Endometrium (tissue), 2 donors: ENCODE results near the gene C18orf63.
"Not testable (repeated sequence)": the region's sequence is repeated elsewhere in the genome, so short reads cannot be mapped to it uniquely, and the experiment has no call there.

ENCODE experiments used
- FAIRE-seq: peaks from 2 replicates; lab custom pipeline; 2012; peaks lifted over from hg19 to GRCh38; lab: Jason Lieb, UNC
- donor health status: control.
- donor health status: control.

C18orf63 gene

DNA sequence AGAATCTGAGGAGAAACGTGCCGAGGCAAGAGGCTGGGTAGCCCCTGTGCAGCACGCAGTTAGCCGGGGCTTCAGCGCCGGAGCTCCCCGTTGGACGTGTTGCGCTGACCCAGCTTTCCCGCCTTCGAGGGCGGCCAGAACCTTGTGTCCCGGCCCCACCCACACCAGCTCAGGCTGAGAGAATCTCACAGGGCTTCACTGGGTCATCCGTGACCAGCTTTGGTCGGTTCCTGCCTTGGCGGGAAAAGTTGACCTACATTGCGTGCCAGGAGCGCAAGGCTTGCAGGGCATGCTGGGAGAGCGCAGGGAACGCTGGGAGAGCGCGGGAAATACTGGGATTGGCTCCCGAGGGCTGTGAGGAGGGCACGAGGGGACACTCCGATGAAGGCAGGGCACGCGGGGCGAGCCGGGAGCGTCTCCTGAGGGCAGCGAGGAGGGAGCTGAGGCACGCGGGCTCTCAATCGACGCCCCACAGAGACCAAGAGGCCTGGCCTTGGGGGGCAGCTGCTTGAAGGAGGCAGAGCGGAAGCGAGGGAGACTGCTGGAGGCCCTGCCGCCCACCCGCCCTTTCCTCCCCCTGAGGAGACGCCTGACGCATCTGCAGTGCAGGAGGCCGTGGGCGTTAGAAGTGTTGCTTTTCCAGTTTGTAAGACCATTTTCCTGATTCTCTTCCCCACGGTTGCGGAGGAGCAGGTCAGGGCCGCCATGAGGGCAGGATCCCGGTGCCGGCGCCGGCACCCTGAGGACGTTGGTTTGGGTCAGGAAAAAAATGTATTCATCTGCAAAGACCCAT is at the start of gene C18orf63:
Gene C18orf63, plus strand, starts transcription at position 376 of the 793 bp plus-strand sequence. CDS start 2,027 bp downstream, outside the sequence.
- FAIRE-seq = no peak

DNA sequence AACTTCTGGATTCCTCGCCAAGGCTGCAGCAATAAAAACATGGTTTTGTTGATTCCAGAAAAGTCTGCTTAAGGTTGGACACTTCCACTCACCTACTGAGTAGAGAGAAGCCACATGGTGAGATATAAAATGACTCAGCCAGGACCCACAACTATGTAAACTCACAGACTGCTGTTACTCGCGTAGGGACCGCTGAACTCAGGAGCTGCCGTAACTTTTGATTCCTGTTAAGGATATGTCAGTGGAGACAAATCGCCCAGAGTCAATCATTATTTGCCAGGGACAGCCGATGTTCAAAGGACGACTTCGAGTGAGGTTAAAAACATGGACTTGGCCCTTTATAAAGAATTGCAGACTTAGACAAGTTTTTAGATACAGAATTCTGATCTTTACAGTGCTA is 49.5 kb upstream of the C18orf63 start:
- no peak for FAIRE-seq

DNA sequence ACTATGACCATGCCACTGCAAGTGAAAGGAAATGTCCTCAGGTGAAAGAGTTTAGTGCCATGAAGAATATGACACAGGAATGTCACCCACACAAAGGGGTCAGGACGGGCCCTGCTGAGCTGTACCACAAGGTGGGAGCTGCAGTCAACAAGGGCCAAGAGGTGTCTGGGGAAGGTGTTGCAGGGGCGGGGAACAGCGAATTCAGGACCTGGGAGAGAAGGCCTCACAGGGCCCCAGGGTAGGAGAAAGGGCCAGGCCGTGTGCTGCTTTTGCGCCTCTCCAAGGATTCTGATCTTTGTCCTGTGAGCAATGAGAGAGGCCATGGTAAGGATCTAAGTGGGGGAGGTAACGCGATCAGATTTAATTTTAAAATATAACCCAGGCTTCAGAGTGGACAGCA is 47.5 kb upstream of the C18orf63 start:
- no peak for FAIRE-seq

DNA sequence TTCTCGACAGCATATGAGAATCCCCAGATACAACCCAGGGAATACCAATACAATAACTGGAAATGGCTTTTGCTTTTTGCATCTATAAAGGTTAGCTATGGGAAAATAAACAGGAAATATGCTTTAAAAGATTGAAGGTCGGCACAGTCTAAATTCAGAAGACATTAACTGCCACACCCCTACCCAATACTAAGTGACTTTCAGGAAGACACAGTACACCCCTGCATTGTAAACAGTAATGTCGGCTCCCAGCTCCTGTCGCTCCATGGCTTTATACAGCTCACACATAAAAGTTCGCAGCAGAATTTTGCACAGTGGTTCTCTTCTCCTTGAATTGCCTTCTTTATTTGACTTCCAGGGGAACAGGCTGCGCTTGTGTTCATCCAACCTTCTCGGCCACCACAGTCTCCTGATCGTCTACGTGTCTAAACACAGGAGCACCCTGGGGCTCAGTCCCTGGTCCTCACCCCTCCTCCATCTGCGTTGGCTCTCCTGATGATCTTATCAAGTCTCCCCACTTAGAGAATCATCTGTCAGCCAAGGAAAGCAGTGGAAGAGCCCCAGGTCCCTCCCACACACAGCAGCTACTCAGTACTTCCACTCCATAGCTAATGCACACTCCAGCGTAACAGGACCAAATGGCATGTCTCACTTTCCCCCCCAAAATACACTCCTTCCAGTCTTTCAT is 46.6 kb upstream of the C18orf63 start:
- FAIRE-seq = no peak

GRCh38 chr18:74271635-74272034 is 44.0 kb upstream of the C18orf63 start:
- FAIRE-seq = no peak

- no peak for FAIRE-seq
Measured at GRCh38 chr18:74273394-74273793, 42.2 kb upstream of the C18orf63 start.

DNA sequence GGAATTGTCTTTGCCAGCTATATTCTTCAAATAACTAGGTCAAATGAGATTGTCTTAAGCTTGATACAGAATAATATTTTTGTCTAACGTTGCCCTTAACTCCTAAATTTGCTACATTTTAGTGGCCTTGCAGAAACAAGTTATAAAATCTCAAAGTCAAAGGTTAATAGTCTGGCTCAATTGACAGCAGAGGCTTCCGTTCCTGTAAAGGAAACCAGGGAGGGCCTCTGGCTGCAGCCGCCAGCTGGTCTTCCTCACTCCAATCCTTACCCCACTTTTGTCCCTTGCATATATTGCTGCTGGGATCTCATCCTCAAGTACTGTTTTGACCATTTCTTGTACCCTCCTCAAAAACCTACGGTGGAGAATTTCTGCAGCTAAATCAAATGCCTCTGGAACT is 40.9 kb upstream of the C18orf63 start:
- FAIRE-seq = no peak

- FAIRE-seq = no peak
Measured at GRCh38 chr18:74275736-74276135, 39.9 kb upstream of the C18orf63 start.

GRCh38 chr18:74276609-74277008 is 39.0 kb upstream of the C18orf63 start:
- FAIRE-seq = no peak

- no peak for FAIRE-seq
Measured at GRCh38 chr18:74277296-74277695, 38.3 kb upstream of the C18orf63 start.

DNA sequence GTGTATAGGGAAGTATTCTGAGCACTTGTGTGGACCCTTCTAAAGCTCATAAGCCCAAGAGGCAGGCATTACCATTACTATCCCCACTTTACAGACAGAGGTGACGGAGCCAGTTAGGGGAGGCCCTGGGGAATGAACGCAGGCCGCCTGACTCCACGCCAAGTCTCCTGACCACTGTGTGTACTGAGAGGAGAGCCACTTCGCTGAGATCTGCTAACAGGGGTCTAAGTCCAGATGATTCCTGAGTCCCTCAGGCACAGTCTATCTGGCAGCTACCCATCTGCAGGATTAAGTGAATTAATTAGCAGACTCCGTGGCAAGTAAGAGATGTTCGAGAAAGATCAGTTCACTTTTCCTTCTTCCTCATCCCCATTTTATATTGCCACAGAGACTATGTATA is 37.6 kb upstream of the C18orf63 start:
- FAIRE-seq = no peak

DNA sequence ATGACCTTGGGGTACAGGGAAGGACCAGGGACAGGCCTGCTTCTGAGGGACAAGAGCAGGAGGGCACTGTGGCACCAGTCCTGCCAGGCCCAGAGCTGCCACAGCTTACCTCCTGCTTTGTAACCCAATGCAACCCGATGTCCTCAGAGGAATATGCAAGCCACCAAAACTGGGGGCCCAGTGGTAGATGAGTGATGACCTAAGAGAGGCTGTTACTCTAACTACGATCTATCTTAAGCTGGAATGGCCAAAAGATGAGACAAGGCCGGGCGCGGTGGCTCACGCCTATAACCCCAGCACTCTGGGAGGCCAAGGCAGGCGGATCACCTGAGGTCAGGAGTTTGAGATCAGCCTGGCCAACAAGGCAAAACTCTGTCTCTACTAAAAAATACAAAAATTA is 36.7 kb upstream of the C18orf63 start:
- no peak for FAIRE-seq

DNA sequence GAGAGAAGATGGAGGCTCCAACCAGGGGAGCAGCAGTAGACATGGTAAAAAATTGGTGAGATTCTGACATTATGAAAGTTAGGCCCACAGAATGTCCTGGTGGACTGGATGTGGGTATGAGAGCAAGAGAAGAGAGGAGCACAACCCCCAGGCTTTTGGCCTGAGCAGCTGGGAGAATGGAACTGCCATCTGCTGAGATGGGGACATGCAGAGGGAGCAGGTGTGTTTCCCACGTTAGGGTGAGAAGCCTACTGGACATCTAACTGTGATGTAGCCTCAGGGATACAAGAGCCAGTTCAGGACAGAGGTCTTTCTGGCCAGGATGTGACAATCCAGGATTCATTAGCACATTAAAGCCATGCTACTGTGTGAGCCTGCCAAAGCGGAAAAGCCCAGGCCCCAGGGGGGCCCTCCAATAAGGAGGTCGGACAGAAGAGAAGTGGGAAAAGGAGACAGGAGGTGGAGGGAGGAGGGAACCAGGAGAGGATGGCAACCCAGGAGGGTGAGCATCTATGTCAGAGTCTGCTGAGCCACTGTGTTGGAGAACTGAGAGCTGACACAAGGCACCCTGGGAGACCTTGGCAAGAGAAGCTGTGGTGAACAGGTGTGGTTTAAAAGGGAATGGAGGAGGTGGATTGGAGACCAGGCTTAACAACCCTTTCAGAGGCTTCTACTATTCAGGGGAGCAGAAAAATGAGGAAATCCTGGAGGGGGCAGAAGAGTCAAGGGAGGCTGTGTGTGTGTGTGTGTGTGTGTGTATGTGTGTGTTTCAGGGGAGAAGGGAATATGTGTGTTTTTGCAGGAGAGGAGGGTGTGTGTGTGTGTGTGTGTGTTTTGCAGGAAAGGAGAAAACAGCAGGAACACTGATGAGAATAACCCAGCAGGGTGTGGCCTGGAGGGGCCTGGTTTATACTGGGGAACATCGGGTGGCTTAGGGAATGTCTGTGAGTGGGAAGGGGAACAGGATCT is 34.3 kb upstream of the C18orf63 start:
- no peak for FAIRE-seq

DNA sequence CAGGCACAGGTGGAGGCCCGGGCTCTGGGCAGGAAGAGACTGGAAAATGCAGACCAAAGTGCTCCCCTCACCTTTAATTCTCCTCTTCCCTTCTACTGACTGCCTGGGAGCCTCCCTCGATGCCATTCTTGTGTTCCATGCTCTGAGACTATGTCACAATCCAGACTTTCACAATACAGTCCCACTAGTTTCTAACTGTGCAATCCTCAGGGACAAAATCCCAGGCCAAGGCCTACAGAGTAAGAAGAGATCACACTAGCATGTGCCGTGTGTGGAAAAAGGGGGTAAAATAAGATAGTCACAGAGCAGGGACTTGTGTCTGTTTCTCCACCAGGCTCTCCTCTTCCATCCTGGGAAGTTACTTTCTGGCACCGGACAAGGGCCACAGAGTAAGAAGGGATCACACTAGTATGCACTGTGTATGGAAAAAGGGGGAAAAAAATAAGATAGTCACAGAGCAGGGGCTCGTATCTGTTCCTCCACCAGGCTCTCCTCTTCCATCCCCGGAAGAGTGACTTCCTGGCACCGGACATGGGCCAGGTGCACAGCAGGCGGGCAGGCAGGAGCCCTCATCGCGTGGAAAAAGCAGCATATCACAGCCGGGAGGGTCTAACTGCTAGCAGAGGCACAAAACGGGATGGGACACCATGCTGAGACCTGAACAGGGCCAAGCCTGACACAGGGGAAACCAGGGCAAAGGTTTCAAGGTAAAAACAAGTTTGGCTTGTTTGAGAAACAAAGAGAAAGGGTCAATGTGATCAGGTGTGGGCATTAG is 33.5 kb upstream of the C18orf63 start:
- no peak for FAIRE-seq

- no peak for FAIRE-seq
Measured at GRCh38 chr18:74282755-74283554, 32.7 kb upstream of the C18orf63 start.

GRCh38 chr18:74283646-74284045 is 32.0 kb upstream of the C18orf63 start:
- FAIRE-seq = no peak

DNA sequence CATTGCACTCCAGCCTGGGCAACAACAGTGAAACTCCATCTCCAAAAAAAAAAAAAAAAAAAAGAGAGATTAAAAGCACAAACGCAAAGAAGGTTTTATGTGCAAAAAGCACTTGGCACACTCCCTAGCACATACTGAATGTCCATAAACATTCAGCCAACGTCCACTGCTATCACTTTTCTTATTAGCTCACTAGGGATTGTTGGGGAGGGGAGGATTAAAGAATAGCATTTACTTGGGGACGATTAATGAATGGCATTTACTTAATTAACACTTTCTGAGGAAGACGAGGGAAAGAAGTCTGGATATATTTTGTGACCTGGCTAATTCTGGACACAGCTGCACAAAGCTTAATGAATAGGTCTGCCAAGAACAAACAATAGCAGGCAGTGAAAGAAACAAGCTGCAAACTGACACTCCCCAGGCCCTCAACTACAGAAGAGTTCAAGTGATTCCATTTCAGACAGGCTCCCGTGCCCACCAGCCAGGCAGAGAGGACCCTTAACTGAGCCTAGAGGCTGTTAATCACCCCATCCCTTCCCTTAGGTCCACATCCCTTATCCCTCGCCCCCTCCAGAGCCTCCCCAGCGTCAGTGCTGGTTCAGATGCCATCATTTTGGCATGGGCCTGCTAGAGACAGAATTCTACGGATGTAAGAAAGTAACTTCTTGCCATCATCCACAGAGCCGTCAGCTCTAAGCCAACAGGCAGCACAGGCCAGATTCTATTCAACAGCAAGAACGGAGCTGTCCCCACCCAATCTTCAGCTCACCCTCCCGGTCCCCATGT is 31.3 kb upstream of the C18orf63 start:
- FAIRE-seq = no peak

DNA sequence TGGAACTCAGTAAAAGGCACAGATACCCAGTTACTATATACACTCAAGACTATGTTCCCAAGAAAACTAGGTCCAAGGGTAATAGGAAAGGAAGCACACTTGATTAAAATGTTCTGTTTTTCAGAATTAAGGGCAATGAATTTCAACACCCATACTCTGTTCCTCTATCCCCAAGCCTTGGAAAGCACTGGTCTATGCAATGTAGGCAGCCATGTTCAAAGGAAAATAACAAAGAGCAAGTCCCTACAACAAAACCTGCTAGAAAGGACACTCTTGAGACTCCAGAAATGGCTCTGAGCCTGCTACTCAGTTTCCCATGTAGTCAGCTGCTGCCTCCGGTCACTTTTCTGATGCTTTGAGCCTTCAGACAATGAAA is 30.7 kb upstream of the C18orf63 start:
- no peak for FAIRE-seq

GRCh38 chr18:74285583-74285982 is 30.1 kb upstream of the C18orf63 start:
- FAIRE-seq = not testable (repeated sequence)
